ENCODE data around the gene TNFRSF13B. TPM values are rescaled to one million over a fixed set of nuclear protein-coding genes. Genes with fewer than 3 reads are reported as not detected.

TNFRSF13B gene
- total RNA-seq (2014; rRNA removed; shearing (Covaris generic)): 15.5 and 19.3 TPM in 2 replicates
- total RNA-seq (2022): 5.7 and 7.5 TPM in 2 replicates
- percentile 41 among the genes with signal in this experiment for Bru-seq, nascent RNA
- BruChase-seq, experiment 1, labeled RNA remaining after a 6-hour chase: percentile 42 among the genes with signal in this experiment
- percentile 37 among the genes with signal in this experiment for BruChase-seq, experiment 2, labeled RNA remaining after a 2-hour chase
- long read RNA-seq, partial matches to known transcripts: 0 of 2 reads
- long read RNA-seq, other reads (novel, unspliced or antisense): 1 of 2 reads

DNA sequence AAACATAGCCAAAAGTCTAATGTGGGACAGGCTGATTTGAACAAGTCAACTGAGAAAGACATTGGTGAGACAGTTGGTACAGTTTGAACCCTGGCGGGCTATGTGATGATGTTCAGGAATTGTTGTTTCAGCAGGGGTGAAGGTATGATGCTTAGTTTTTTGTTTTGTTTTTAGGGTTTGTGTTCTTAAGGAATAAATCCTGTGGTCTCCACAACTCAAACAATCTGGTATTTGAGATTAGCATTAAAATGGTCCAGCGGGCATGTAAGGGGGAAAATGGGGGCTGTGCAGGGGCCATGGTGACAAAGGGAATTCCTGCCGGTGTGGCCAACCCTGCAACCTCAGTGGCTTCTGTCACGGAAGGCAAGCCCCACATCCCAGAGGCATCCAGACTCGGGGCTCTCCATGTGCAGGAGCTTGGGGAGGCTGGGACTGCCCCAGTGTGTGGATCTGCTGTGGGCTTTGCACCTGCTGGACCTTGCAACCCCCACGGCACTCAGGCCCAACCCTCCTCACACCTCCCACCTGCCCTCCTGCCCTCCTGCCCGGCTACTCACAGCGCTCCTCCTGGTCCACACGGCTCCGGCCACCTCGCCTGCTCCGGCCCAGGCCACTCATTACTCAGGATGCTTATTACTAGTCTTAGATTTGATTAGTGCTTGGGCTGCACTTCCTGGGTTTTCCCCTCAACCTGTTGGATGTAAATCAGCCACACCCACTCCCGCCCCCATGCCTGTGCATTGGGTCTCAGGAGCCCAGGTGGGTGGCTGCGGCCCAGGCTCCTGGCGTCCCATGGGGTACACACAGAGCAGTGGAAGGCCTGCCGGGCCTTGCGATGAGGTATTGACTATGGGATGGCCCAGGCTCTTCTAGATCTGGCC lies at the start of gene TNFRSF13B:
Gene TNFRSF13B (minus strand): TSS at position 661 of the 881 bp plus-strand sequence. CDS start 43 bp downstream, at position 618.
- no peaks in the 10 kb centered on the region for H3K9me3 ChIP-seq (ENCODE audit: low read length)
- H3K79me2 ChIP-seq (ENCODE audit: insufficient read depth, low read depth, low read length): peaks cover 33% of the 10 kb centered on the region; the same call in 1 of the 2 replicates
- CTCF ChIA-PET (ENCODE audit: unreplicated experiment): no interaction called here
- intact Hi-C loops (cut with micrococcal nuclease; ENCODE audit: unreplicated experiment): loop anchor here (2.0 kb wide), 1 partner anchor 25 kb away; no protein-coding TSS in a partner anchor
- H3K4me2 ChIP-seq (ENCODE audit: low read length): peak within 1 kb of the TSS; percentile 78
- H3K27ac ChIP-seq (ENCODE audit: low read depth, low read length, poor library complexity, severe bottlenecking): peak within 1 kb of the TSS; percentile 90
- BruUV-seq (replicated peaks): TSS peak; percentile 55
- DNase-seq (ENCODE audit: low spot score): peak; percentile 50
- H3K4me1 ChIP-seq (ENCODE audit: insufficient read depth, low read length, poor library complexity, severe bottlenecking): peaks cover 93% of the 10 kb centered on the region
- peak within 1 kb of the TSS; percentile 68 for H3K4me3 ChIP-seq (ENCODE audit: low read depth, low read length, poor library complexity, severe bottlenecking)
- H3K36me3 ChIP-seq (ENCODE audit: insufficient read depth, low read length): no peaks in the 10 kb centered on the region
- TF ChIP-seq, protein P1, sequence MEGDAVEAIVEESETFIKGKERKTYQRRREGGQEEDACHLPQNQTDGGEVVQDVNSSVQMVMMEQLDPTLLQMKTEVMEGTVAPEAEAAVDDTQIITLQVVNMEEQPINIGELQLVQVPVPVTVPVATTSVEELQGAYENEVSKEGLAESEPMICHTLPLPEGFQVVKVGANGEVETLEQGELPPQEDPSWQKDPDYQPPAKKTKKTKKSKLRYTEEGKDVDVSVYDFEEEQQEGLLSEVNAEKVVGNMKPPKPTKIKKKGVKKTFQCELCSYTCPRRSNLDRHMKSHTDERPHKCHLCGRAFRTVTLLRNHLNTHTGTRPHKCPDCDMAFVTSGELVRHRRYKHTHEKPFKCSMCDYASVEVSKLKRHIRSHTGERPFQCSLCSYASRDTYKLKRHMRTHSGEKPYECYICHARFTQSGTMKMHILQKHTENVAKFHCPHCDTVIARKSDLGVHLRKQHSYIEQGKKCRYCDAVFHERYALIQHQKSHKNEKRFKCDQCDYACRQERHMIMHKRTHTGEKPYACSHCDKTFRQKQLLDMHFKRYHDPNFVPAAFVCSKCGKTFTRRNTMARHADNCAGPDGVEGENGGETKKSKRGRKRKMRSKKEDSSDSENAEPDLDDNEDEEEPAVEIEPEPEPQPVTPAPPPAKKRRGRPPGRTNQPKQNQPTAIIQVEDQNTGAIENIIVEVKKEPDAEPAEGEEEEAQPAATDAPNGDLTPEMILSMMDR (conservative IDR thresholded peaks at IDR 0.05; ENCODE audit: low read length): no peak
- TF ChIP-seq EZH2phosphoT487 (IDR thresholded peaks at IDR 0.05; ENCODE audit: borderline replicate concordance, low read depth, low read length): no peak
- no peaks in the 10 kb centered on the region for H4K20me1 ChIP-seq (ENCODE audit: insufficient read depth, low read length)
- H3K9me2 ChIP-seq (ENCODE audit: insufficient read depth, low read length): no peaks in the 10 kb centered on the region
- POLR2A ChIA-PET: interaction anchor here (4.9 kb wide), 1 partner anchor 17 kb away, joined by 29 read pairs; no protein-coding TSS in a partner anchor
- peak within 1 kb of the TSS; percentile 70; the same call in 1 of the 2 replicates for H2AFZ ChIP-seq (ENCODE audit: low read length)

DNA sequence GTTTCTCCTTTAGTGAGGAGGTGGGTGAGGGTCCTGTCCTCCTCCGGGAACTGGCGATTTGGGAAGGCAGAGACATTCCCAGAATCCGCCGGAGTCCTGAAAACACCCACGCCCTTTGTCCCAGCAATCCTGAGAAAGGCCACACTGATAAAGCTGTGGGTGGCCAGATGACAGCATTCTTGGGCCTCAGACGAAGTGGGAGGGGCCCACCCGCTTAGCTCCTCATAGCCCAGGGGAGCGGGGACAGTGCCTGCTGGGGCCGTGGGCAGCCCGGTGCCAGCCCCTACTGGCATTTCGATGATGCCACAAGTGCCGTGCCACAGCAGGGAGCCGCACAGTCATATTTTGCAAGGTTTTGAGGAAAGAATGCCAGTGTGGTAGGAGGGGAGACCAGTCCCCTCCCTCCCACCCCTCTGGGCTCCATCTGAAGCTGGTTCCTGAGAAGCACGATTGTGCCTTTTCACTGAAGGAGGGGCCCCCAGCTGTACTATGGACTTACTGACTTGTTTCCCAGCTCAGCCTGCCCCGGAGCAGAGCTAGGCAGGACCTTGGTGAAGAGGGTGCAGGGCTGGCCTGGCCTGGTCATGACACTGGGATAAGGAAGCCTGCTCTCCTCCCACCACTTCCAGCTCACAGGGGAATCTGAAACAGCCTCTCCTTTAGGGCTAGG lies 49.4 kb upstream of the TNFRSF13B start:
- Histone ChIP-seq H3K36me3 (ENCODE audit: insufficient read depth, low read length) (no peaks in the 10 kb centered on the region), H3K9me3 (ENCODE audit: low read length) (no peaks in the 10 kb centered on the region), H4K20me1 (ENCODE audit: insufficient read depth, low read length) (no peaks in the 10 kb centered on the region), H3K27ac (ENCODE audit: low read depth, low read length, poor library complexity, severe bottlenecking) (no peak overlapping the region), H2AFZ (ENCODE audit: low read length) (no peak overlapping the region), H3K4me2 (ENCODE audit: low read length) (no peak overlapping the region), H3K9me2 (ENCODE audit: insufficient read depth, low read length) (no peaks in the 10 kb centered on the region), H3K4me3 (ENCODE audit: low read depth, low read length, poor library complexity, severe bottlenecking) (no peak overlapping the region), H3K4me1 (ENCODE audit: insufficient read depth, low read length, poor library complexity, severe bottlenecking) (no peaks in the 10 kb centered on the region), H3K79me2 (ENCODE audit: insufficient read depth, low read depth, low read length) (no peaks in the 10 kb centered on the region)
- TF ChIP-seq EZH2phosphoT487 (IDR thresholded peaks at IDR 0.05; ENCODE audit: borderline replicate concordance, low read depth, low read length): no peak
- TF ChIP-seq, protein P1 (conservative IDR thresholded peaks at IDR 0.05; ENCODE audit: low read length): no peak
- intact Hi-C loops (cut with micrococcal nuclease; ENCODE audit: unreplicated experiment): no loop called here
- ChIA-PET POLR2A (no interaction called here), CTCF (ENCODE audit: unreplicated experiment) (interaction anchor here (0.5 kb wide), 1 partner anchor 82 kb away, joined by 3 read pairs; no protein-coding TSS in a partner anchor)
- DNase-seq (ENCODE audit: low spot score): no peak
- BruUV-seq (replicated peaks): no TSS peak

Data from OCI-LY7 (cell line).